SIG-M5 treated with dmso at 0.1 percent for 504 hours (cell line): ENCODE results near the gene CLEC4D.
"Not testable (repeated sequence)": the region's sequence is repeated elsewhere in the genome, so short reads cannot be mapped to it uniquely, and the experiment has no call there.

Experiments
- DNase-seq: peaks from one replicate; lab custom pipeline; 2025; ENCODE audit not compliant: unreplicated experiment; lab: John Stamatoyannopoulos, UW

The CLEC4D gene

DNA sequence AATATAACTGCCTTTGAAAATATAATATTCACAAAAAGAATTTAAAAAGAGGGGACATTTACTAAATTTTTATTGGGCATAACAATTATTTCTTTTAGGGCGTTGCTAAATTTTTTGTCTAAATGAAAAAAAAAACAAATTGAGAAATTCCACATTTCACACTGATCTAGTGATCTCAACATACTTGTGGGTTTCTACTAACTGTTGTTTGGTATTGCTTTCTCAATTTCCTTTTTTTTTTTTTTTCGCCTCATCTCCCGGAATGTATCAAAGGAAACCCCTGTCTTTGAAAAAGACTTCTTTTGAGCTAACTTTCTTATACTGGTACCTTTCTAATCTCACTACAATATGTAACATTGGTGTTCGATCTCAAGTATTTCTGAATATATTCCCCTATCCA is at the start of gene CLEC4D:
TSS of gene CLEC4D (plus strand) at position 248 of the 400 bp plus-strand sequence. CDS start 230 bp downstream, outside the sequence.
- peak; percentile 67 for DNase-seq

DNA sequence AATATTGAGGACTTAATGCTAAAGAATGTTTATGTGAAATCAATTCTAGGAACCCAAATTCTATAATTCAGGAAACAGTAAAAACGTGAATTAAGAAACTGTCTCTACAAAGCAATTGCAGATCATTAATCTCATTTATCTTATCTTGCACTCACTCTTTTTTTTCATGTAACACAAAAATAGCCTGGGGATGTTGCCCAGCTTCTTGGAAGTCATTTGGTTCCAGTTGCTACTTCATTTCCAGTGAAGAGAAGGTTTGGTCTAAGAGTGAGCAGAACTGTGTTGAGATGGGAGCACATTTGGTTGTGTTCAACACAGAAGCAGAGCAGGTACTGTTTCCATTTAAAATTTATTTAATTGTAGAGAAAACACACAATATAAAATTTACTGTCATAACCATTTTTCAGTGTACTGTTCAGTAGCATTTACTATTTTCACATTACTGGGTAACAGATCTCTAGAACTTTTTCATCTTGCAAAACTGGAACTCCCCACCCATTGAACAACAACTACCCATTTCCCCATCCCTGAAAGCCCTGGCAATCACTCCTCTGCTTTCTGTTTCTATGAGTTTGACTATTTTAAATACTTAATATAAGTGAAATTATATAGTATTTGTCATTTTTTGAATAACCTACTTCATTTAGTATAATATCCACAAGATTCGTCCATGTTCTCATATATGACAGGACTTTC is 47.9 kb upstream of the CLEC4D start:
- DNase-seq = no peak

DNA sequence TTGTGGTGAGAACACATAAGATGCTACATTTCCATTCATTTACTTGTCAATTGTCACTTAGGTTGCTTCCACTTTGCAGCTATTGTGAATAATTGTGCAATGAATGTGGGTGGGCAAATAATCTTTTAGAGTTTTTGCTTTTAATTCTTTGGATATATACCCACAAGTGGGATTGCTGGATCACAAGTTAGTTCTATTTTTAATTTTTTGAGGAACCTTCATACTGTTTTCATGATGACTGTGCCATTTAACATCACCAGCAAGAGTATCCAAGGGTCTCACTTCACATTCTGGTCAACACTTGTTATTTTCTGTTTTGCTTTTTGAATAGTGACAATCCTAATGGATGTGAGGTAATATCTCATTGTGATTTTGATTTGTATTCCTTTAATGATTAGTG is 47.1 kb upstream of the CLEC4D start:
- peak; percentile 12 for DNase-seq

DNA sequence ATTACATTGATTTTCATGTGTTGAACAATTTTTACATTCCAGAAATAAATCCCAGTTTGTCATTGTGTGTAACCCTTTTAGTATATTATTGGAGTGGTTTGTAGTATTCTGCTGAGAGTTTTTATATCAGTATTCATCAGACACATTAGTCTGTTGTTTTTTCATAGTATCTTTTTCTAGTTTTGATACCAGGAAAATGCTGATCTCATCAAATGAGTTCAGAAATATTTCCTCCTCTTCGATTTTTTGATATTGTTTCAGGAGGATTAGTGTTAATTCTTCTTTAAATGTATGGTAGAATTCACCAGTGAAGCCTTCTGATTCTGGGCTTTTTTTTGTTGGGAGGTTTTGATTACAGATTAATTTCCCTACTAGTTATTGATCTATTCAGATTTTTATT is 42.2 kb upstream of the CLEC4D start:
- DNase-seq = no peak

DNA sequence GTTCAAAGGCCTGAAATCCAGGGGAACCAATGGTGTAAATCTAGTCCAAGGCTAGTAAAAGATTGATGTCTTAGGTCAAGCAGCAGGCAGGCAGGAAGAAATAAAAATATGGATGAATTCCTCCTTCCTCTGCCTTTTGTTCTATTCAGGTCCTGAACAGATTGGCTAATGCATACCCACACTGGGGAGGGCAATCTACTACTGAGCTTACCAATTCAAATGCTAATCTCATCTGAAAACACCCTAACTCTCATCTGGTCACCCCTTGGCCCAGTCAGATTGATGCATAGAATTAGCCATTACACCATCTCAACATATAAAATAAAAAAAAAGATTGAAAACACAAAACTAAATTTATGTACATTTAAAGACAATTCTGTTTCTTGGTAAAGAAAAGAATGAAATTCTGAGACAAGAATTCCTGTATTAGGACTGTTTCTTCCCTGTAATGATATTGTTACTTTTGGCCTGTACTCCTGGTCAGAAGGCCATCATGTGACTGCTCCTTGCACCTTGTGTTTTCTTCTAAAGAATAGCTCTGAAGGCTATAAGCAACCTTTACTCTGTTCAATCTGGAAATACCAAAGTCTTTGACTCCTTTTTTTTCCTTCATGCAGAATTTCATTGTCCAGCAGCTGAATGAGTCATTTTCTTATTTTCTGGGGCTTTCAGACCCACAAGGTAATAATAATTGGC is 37.6 kb upstream of the CLEC4D start:
- no peak for DNase-seq

DNA sequence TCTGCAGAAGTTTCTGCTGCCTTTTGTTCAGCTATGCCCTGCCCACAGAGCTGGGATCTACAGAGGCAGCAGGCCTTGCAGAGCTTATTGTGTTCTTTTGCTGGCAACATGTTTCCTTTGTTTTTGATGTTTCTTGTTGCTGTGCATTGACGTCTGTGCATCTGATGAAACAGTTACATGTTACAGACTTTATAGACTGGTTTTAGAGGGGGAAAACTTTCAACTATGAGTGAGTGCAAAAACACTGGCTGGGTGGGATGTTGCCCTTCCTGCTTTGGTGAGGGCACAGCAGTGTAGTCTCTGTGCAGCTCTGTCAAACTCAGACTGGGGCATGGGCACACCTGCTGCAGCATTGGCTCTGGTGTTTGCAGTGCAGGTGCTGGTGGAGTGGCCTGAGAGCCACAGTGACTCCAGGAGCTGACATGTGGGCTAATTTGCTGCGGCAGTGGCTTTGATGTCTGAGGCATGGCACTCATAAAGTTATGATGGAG is 30.7 kb upstream of the CLEC4D start:
- no peak for DNase-seq

DNA sequence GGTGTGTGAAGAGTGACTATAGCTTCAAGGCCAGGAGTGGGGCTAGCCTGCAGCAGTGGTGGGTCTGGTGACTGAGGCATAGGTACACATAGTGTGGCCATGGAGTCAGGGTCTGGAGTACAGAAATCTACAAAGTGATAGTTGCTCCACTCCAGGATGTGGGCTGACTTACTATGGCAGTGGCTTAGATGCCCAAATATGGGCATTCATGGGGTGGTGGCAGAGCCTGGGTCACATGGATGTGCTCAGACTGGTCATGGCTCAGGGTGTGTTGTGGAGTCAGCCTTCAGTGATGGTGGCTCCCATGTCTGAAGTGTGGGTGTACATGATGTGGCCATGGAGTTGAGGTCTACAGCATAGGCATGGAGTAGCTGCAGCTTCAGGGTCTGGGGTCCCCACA is 30.2 kb upstream of the CLEC4D start:
- no peak for DNase-seq

DNA sequence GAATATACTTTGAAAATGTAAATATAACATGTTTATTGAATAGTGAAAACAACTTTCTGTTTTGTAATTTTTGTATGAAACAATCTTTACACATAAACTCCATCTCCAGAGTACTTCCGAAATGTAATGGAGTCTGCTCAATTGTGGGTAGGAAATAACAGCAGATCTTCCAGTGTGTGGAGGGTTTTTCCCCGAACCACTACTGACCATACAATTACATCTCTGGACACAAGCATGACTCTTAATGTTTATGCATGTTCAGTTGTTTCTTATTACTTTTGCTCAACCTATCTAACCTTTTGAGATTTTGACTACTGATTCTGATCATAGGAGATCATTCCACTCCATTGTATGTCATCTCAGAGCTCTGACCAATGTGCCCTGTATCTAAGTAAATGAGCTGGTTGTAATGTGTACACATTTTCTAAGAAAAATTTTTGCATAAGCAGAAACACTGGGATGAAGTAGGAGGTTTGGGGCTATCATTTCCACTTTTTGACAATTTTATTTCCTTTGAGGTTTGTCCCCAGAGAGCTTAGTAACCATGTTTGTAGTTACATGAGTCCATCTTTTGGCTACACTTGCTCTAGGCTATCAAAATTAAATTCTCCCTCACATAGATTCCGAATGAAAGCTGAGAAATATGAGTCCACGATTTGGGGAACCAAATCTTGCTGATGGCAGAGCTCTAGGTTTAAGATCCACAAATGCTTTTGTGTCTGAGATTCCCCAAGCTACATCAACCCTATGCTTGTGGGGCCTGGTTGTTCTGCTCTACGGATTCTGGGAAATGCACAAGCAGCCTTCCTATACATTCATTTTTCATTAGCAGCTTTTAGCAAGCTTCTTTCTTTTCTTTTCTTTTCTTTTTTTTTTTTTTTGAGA is 21.4 kb upstream of the CLEC4D start:
- no peak for DNase-seq

DNA sequence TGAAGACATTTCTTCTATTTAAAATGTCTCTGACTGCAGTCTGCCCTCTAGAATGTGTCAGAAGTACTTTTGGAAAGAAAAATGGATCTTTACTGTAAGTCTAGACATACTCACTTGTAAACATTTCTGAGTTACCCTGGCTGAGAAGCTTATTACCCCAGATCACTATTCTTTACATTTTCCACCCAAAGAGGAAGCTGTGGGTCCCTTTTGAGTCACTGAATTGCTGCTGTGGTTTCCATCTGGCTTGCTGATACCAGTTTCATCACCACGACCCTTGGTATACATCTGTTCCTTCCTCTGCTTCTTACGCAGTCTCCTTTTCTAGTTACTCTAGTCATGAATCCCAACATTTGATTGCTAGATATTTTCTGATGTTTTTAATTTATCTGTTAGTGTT is 20.2 kb upstream of the CLEC4D start:
- DNase-seq = peak; percentile 99

DNA sequence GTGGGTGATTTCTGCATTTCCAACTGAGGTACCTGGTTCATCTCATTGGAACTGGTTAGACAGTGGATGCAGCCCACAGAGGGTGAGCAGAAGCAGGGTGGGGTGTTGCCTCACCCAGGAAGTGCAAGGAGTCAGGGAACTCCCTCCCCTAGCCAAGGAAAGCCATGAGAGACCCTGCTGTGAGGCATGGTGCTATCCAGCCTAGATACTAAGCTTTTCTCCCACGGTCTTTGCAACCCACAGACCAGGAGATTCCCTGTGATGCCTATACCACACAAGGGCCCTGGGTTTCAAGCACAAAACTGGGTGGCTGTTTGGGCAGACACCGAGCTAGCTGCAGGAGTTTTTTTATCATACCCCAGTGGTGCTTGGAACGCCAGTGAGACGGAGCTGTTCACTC is 17.6 kb upstream of the CLEC4D start:
- not testable (repeated sequence) for DNase-seq

DNA sequence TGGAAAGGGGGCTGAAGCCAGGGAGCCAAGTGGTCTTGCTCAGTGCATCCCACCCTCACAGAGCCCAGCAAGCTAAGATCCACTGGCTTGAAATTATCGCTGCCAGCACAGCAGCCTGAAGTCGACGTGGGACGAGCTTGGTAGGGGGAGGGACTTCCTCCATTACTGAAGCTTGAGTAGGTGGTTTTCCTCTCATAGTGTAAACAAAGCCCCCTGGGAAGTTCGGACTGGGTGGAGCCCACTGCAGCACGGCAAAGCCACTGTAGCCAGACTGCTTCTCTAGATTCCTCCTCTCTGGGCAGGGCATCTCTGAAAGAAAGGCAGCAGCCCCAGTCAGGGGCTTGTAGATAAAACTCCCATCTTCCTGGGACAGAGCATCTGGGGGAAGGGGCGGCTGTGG is 17.2 kb upstream of the CLEC4D start:
- DNase-seq = not testable (repeated sequence)

DNA sequence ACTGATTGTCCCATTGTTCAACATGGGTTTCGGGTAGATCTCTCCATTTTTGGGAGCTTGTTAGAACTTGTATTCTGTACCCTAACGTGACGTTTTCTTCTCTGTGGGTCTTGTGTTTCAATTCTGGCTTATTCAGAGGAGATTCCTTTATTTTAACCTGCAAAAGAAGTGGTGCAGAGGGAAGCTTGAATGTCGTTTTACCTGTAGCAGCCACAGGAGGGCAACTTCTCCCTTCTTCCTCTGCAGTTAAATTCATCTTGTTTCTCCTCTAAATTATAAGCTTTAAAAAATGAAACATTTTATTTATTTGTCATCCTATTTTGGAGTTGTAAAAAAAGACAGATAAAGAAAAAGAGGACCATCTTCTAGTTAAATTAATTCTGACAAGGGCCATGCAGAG is 13.7 kb upstream of the CLEC4D start:
- DNase-seq = no peak

DNA sequence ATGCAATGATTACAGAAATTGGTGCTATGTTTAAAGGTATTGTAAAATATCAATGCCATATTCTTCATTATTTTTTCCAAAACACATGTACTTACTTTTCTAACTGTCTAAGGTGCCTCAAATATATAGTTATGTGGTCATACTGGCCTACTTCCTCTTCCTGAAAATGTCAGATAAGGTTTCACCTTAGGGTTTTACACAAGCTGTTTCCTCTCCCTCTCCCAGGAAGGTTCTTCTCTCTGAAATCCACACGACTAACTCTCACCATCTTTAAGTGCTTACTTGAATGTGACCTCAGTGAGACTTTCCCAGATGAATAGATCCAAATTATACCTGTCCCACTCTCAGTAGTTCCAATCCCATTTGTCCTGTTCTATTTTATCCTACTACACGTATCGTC is 11.6 kb upstream of the CLEC4D start:
- DNase-seq = peak; percentile 41

DNA sequence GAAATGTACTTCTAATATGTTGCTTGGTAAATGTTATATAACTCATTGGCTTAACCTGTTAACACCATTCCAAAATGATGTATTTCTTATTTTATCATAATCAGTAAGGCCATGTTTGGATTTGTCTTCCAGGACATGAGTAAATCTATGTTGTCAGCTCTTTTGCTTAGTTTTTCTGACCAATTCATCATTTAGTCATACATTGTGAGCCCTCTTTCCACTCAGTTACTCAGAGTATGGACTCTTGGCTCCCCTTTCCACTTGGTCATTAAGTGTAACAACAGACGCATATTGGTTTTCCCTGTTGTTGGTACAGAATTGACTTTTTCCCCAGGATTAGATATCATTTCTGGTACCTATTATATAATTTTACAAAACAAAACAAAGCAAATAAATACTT is 9.0 kb upstream of the CLEC4D start:
- no peak for DNase-seq

DNA sequence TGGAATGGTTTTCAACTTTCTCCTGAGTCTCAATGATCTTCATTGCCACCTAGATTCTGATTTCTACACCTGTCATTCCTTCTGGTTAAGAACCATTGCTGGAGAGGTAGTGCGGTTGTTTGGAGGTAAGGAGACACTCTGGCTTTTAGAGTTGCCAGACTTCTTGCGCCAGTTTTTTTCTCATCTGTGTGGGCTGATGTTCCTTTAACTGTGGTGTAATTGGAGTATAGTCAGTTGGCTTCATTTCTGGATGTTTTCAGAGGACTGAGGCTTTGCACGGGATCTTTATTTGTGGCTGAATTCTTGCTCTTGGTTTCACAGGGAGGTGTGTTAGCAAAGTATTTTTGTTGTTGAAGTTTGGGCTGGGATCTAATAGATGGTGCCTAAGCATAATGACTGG is 5.7 kb upstream of the CLEC4D start:
- no peak for DNase-seq

DNA sequence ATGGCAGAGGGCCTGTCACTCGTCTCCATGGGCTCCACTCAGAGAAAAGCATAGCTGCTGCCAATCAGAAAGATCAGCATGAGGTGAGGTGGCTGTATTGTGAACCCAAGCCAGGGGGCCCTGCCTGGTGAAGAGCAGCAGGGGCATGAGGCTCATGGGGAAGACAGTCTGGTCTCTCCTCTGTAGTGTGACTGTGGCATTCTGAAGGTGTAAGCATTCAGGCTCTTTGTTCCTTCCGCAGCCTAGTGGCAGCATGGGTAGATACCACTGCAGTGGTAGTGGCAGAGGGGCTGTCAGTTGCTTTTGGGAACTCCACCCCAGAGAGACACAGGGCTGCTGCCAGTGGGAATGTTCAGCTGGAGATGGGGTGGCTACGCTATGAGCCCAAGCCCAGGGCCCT is 5.1 kb upstream of the CLEC4D start:
- no peak for DNase-seq

DNA sequence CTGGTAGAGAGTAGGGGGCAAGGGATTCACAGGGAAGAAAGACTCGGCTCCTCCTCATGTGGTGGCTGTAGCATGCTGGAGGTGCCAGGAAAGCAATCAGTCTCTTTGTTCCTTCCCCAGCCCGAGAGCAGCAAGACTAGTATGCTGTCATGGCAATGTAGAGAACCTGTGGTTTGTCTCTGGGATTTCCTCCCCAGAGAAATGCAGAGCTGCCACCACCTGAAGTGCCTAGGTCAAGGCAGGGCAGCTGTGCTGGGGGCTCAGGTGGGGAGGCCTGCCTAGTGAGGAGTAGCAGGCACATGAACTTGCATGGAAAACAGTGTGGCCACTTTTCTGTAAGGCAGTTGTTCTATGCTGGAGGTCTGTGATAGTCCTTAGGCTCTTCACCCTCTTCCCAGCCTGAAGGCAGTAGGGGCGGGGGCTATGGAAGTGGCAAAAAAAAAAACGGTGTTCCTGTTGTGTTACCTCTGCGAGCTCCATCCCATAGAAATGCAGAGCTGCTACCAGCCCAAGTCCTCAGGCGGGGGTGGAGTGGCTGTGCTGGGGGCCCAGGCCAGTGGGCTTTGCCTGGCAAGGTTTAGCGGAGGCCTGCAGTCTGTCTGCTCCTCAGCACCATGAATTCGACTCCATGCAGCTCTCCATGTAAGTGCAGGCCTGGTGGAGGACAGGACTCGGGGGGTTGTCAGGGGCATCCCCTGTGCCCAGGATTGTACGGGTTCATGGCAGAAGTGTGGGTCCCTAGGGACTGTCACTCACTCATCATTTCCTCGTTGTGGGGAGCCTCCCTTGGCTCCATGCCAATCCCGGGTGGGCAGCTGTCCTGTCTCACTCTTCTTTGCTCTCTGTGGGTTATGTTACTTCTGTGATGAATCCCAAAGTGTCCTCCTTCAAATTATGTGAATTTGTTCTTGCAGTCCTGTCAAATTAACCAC is 4.1 kb upstream of the CLEC4D start:
- DNase-seq = no peak

DNA sequence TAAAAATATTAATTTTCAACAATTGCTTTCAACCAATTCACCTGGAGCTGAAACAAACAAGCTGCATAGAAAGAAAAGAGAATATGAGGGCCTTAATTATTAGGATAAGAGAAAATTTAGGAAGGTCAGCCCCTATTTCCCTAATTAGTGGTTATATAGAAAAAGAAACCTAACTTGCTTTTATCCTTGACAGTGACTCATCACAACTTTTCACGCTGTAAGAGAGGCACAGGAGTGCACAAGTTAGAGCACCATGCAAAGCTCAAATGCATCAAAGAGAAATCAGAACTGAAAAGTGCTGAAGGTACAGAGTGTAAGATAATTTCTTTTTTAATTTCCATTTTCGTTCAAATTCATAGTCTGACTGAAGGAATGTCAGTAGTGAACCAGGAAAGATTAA is 4.7 kb downstream of the CLEC4D start:
- no peak for DNase-seq

DNA sequence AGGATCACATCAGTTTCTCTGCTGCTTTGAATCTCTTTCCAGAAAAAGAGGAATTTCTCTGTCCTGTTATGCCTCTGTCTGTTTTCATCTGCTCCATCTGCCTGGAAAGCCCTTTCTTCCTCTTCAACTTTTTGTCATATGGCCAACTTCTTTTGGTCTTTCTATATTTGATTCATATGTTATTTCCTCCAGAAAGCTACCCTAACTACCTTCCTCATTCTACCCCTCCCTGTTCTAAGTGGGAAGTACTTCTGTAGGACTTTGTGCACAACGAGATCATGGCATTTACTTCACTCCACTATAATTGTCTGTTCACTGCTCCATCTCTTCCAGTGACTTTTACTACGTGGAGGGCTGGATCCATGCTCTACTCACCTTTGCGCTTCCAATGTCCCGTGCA is 5.9 kb downstream of the CLEC4D start:
- DNase-seq = peak; percentile 44

DNA sequence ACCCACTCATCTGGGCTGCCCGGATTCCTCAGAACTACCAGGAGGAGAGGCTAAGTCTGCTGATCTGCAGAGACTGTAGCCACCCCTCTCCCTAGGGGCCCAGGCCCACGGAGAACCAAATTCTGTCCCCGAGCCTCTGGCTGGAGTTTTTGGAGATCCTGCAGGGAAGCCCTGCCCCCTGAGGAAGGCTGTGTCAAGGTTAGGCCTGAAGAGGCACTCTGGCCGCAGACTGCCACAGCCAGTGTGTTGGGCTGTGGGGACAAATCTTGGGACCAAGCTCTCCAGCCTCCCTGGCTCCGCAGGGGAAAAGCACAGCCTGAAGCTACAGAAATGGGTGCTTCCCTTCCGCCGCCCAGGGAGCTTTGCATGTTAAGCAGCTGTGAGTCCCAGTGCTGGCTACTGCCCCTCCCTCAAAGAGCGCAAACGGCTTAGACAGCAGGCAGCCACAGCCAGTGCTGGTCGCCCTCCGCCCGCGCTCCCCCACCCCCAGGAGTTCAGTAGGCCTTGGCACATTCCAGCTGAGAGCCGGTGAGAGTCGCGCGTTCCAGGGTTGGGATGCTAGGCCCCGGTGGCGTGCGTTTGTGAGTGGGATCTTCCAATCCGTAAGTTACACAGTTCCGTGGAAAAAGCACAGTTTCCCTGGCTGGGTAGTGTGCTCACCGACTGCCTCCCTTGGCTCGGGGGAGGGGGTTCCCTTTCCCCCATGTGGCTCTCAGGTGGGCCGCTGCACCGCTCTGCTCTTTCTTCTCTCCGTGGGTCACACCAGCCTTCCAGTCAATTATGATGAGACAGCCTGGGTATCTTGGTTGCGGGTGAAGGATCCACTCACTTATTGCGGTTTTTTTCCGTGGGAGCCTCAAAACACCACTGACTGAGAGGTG is 14.2 kb downstream of the CLEC4D start:
- no peak for DNase-seq
